ENCODE results near the gene ATP9B.

The ATP9B gene, protein sequence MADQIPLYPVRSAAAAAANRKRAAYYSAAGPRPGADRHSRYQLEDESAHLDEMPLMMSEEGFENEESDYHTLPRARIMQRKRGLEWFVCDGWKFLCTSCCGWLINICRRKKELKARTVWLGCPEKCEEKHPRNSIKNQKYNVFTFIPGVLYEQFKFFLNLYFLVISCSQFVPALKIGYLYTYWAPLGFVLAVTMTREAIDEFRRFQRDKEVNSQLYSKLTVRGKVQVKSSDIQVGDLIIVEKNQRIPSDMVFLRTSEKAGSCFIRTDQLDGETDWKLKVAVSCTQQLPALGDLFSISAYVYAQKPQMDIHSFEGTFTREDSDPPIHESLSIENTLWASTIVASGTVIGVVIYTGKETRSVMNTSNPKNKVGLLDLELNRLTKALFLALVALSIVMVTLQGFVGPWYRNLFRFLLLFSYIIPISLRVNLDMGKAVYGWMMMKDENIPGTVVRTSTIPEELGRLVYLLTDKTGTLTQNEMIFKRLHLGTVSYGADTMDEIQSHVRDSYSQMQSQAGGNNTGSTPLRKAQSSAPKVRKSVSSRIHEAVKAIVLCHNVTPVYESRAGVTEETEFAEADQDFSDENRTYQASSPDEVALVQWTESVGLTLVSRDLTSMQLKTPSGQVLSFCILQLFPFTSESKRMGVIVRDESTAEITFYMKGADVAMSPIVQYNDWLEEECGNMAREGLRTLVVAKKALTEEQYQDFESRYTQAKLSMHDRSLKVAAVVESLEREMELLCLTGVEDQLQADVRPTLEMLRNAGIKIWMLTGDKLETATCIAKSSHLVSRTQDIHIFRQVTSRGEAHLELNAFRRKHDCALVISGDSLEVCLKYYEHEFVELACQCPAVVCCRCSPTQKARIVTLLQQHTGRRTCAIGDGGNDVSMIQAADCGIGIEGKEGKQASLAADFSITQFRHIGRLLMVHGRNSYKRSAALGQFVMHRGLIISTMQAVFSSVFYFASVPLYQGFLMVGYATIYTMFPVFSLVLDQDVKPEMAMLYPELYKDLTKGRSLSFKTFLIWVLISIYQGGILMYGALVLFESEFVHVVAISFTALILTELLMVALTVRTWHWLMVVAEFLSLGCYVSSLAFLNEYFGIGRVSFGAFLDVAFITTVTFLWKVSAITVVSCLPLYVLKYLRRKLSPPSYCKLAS

DNA sequence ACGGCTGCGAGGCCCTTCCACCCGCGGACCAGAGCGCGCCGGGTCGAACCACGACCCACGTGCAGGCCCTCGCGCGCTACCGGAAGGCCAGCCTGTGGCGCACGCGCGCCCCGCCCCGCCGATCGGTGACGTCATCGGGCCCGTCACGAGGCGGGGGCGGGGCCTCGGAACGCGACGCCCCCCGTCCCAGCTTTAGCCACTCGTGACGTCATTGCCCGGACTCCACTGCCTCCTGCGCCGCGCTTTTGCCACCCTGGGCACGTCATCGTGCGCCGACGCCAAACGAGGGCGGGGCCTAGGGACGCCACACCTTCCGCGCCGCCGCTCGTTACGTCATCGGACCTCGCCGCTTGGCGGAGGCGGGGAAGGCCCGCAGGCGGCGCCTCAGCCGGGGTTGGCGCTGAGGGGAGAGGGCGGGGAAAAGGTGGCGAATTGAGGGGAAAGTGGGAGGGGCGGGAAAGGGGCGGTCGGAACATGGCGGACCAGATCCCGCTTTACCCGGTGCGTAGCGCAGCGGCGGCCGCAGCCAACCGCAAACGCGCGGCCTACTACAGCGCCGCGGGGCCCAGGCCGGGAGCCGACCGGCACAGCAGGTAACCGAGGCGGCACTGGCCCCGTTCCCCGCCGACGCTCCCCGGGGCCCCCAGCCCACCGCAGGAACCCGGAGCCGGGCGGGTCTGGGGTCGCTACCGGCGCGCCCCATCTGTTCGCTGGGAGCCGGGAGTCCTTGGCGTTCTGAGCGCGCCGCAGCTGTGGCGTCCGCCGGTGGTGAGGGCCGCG lies at the start of gene ATP9B:
Gene ATP9B, plus strand, starts transcription at position 458 of the 780 bp plus-strand sequence. Its CDS starts 17 bp downstream, at position 475.
- peak; percentile 92 for DNase-seq

DNA sequence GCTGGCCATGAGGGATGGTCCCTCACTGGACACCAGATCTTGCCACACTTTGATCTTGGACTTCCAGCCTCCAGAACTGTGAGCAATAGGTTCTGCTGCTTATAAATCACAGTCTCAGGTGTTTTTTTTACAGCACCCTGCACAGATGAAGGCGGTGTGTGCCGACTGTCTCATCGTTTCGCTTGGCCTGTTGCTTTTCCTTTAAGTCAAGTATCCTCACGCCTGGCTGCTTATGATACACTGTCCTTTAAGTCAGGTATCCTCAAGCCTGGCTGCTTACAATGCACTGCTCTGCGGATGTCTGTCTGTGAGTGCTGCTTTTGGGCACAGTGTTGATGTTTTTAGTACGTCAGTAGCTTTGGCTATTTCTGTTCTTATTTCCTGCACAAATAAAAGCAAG lies 49.3 kb upstream of the ATP9B start:
- no peak for DNase-seq

DNA sequence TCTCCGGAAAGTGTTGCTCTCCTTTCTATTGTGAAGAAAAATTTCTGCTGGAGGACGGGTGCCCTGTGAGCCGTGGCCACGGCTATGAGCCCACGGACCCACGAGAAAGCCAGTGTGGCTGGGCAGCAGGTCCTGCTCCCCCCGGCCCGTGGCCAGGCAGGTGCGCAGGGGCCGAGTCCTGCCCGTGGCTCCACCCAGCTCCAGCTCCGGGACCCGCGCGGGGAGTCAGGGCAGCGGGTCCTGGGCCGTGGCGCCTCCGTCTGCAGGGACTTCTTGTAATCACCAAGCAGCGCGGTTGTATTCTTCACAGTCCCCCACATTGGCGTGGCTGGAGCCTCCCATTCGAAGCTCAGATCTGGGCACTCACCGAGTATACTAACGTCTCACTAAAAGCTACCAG lies 46.6 kb upstream of the ATP9B start:
- no peak for DNase-seq

DNA sequence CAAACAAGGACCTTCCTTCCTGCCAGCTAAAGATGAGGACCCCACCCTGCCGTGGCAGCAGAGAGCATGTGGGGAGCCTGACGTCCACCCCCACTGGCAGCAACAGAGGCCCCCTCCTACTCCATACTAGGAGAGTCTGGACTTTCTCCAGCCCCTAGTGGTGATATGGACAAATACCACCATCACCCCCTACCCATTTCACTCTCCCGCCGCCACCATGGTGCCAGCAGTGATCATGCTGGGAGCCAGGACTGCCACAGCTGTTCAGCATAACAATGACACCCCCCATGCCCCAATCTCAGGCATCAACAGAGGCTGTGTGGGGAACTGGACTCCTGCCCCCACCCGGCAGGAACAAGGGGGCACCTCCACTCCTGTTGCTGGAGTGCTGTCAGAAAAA lies 42.7 kb upstream of the ATP9B start:
- no peak for DNase-seq

DNA sequence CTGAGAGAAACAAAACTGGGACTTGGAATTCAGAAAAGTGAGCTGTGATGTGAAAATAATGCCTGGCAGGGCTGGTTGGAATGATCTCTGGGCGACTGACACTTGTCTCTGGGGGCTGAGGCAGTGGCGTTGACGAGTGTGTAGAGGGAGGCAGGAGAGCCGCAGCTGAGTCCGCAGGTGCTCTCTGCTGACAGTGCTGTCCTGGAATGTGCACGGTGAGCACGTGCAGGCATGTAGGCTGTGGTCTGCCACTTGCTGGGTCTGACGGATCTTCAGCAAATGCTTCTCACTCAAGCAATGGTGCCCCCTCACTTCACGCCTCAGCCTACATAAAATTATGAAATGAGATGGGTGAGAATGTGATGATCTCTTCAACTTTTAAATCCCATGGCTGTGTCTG lies 38.5 kb upstream of the ATP9B start:
- no peak for DNase-seq

DNA sequence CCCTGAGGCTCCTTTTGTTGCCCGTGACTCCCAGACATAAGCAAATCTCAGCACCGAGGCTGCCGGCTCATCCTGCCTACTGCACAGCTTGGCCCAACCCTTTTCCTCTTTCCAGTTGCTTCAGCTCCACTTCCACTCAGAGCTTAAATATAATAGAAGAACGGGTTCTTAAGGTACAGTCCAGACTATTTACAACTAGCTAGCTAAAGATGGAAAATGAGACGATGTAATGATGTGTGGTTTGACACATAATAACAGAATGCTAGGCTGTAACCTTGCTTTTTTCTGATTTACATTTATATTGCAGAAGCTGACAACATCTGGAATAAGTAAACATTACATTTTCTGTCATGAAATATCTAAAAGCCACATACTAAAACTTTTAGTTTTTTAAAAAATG lies 26.9 kb upstream of the ATP9B start:
- DNase-seq: no peak

DNA sequence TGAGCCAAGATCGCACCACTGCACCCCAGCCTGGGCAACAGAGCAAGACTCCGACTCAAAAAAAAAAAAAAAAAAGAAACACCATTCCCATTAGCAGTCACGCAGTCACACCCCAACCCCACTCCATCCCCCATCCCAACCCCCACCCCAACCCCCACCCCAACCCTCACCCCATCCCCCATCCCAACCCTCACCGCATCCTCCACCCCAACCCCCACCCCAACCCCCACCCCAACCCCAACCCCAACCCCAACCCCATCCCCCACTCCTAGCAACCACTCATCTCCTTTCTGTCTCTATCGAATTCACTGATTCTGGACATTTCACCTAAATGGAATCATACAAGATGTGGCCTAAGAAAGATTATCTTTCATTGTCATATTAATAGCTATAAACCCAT lies 25.9 kb upstream of the ATP9B start:
- no peak for DNase-seq

DNA sequence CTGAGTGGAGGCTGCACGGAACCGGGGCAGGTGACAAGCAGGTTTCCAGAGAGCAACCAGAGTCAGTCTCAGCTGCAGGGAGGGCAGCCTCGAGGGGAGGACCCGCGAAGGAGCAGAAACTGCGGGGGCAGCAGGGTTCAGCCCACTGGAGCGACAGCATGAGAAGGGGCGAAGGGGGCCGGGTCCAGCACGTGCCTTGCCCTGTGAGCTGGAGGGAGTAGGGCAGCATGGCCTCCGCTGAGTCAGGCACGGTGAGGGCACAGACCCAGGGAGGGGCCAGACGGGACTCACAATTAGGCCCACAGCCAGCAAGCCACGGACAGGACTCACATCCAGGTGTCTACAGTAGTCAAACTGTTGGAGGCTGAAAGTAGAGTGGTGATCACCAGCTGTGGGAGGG lies 22.7 kb upstream of the ATP9B start:
- no peak for DNase-seq

DNA sequence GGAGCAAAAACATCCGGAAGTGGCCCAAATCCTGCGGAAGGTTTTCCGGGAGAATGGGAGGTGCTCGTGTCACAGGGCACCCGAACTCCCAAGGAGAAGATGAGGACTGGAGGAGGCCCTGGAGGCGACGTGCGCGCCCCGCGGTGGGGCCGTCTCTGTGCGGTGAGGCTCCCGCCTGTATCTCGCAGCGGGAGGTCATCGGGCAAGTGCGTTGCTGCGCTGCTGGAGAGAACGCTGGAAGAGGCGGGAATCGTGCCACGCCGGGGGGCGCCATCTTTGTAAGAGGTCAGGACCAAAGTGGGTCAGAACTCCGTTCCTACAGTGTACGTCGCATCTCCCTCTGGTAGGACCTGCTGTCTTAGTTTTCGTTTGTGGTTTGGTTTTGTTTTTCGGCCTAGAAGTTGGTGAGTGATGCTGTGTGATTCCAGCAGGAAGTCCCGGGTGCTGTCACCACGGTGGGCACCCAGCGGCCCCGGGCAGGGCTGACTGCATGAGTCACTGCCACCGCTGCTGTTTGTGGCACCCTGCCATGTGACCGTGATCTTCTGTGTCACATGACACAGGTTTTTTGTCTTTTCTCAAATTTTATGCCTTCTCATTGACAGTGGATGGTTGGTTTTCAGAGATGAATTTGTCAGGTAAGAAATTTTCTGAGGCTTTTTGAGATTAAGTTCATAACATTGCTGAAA lies 21.5 kb upstream of the ATP9B start:
- DNase-seq: no peak

DNA sequence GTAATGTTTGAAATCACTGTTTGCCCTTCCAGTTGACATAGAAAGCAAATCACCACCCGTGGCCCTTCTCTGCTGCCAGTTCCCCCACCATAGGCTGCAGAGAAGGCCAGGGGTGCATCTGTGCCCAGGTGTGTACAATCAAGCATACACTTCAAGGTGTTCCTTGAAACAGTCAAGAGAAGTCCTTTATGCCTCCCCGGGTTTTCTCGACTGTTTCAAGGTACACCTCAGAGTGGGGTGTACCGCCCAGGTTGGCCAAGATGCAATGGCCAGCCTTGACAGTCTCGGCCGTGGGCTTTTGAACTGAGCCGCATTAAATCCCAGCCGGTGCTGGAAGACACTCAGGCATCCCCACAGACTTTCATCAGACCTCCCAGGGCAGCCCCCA lies 21.0 kb upstream of the ATP9B start:
- DNase-seq: no peak

DNA sequence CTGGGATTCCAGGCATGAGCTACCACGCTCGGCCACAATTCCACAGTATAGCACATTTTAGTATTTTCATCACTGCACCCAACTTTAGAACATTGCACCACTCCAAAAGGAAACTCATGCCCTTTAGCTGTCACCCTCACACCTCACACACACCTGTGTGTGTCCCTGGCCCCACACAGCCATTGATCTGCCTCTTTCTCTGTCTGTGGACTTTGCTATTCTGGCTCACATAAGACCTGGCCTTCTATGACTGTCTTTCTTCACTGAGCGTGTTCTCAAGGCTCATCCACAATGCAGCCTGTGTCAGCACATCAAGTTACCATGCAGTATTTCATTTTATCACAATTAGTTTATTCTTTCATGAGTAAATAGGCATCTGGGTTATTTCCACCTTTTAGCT lies 19.7 kb upstream of the ATP9B start:
- no peak for DNase-seq

DNA sequence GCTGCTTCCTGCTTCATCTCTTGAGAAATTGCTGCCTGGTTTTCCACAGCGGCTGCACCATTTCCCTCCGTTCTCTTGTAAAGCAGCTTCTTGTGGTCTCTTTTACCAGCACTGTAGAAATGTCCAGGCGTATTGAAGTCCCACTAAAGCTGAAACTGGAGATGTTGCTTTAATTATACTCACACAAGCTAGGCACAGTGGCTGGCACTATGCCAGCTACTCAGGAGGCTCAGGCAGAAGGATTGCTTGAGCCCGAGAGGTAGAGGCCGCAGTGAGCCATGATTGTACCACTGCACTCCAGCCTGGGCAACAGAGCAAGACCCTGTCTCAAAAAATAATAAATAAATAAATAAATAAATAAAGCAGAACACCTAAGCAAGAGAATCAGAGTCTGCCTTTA lies 19.2 kb upstream of the ATP9B start:
- DNase-seq: no peak

DNA sequence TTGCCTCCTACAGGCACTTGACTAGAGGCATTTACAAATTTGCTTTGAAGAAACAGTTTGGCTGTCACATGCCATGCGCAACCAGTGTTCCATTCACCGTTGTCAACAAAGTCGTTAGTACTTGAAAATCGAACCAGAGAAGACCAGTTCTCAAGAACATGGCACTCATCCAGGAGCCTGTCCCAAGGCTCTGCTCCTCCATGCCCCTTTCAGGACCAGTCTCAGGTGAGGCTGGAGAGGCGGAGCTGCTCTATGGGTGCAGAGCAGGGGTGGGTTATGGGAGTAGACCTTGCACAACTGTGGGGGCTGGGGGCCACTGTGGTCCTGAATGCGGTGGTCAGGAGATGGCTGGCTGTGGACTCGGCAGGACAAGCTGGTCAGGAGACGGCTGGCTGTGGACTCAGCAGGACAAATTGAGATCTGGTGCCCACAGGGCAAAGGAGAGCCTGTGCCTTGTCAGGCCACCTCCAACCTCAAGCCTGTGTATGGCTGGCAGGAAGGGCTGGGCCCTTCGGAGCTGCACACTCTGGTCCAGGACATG lies 12.3 kb upstream of the ATP9B start:
- DNase-seq: peak; percentile 39

DNA sequence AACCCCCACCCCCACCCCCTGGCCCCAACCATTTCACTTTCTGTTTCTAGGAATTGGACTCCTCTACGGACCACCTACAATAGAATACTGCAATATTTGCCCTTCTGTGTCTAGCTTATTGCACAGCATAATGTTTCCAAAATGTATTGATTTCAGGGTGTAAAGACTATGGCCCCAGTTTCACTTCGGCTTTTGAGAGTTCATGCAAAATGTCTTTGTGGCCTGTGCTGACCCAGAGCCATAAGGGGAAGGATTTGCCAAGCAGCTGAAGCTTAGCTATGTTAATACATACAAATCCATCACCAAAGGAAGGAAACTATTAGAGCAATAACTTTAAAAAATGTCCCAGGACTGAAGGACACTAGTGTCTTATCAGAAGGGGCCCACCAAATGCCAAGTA lies 11.2 kb upstream of the ATP9B start:
- no peak for DNase-seq

DNA sequence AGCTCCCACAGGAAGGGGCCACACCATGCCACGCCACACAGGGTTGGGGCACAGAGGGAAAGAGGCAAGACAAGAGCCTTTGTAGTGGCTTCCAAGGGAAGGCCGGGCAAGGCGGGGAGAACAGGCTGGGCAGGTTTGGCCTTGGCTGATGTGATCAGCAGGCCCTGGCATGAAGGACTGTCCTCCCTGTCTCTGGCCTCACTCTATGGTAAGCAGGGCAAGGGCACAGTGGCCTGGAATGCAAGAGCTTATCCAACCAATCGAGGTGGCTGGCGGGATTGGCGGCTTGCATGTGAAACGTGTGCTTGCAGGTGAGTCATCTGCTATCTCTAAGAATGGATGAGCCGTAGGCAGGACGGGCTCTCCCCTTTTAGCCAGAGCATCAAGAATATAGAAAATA lies 6.4 kb upstream of the ATP9B start:
- no peak for DNase-seq

DNA sequence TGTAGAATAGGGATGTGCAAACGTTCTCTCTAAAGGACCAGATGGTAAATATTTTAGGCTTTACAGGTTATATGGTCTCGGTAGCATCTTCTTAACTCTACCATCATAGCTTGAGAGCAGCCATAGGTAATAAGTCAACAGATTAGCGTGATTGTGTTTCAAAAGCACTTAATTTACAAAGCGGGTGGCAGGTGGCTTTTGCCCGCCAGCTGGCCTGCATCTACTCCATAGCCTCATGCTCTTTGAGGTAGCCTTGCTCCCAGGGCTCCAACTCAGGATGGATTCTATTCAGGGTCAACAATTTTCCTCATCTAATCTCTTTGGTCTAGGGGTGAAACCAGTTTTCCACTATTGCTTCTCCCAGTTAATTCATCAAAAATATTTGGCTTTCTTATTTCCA lies 5.0 kb upstream of the ATP9B start:
- DNase-seq: no peak

DNA sequence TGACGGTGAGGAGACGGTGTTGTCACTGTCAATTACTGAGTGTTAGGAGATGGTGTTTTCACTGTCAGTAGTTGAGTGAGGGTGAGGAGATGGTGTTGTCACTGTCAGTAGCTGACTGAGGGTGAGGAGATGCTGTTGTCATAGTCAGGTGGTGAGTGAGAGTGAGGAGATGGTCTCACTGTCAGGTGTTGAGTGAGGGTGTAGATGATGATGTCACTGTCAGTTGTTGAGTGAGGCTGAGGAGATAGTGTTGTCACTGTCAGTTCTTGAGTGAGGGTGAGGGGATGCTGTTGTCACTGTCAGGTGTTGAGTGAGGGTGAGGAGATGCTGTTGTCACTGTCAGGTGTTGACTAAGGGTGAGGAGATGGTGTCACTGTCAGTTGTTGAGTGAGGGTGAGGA lies 3.4 kb upstream of the ATP9B start:
- no peak for DNase-seq

DNA sequence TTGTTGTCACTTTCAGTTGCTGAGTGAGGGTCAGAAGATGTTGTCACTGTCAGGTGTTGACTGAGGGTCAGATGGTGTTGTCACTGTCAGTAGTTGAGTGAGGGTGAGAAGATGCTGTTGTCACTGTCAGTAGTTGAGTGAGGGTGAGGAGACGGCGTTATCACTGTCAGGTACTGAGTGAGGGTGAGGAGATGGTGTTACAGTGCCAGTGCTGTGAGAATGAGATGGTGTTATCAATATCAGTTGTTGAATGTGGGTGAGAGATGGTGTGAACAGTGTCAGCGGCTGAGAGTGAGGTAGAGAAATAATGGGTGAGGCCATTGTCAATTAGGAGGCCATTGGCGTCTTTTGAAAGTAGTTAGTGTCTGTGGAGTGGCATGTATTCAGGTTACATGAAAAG lies 1.6 kb upstream of the ATP9B start:
- no peak for DNase-seq

DNA sequence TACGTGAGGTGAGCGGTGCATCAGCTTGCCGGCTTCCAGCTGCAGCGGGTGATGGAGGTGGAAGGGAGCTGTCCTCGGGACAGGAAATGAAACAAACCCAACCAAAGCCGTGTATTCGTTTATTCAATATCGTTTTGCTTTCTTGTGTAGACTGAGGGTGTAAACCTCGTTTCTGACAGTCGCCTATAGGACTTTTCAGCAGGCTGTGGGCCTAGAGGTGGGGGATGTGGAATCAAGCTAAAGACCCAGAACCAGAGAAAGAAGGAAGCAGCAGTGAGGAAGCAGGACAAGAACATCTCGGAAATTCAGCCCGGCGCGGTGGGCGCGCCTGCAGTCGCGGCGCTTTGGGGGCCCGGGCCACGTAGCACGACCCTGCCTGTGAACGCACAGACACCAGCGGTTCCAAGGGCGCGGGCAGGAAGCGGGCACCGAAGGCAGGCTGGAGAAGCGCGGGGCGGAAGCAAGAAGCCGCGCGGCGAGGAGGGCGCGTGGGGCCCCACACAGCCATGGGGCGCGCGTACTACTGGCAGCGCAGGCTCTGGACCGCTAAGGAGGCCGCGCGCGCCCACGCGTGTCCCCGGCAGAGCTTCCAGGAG lies 755 bp upstream of the ATP9B start:
- no peak for DNase-seq

DNA sequence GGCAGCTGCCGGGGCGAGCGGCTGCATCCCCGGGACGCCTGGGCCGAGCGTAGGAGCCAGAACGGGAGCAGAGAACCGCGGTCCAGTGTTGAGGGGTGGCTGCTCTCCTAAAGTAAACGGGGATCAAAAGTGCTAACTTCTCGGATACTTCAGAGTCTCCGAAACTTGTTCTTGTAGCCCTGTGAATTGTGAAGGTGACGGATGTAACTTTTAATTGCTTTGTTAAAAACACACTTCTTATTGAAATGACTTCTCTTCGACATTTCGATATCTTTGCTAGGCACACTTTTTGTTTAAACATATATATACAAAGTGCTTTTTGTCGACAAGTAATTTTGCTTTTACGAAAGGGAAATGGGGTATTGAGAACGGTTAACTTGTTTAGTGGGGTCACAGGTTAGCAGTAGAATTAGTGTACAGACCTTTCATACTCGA lies 540 bp downstream of the ATP9B start:
- DNase-seq: no peak

DNA sequence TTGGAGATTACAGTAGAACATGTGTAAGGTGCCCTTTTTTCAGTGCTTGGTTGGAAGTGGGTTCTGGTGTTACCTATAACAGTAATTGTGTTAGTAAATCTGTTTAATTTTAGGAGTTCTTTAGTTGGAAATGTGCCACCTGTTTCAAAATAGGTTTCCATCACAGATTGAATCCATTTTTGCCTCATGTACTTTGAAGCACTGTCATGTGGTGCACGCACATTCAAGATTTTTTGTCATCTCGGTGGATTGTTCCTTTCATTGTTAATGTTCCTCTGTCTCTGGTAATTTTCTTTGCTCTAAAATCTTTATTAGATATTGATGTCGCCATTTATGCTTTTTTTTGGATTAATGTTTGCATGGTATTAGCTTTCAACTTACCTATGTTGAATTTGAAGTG lies 1.3 kb downstream of the ATP9B start:
- no peak for DNase-seq

DNA sequence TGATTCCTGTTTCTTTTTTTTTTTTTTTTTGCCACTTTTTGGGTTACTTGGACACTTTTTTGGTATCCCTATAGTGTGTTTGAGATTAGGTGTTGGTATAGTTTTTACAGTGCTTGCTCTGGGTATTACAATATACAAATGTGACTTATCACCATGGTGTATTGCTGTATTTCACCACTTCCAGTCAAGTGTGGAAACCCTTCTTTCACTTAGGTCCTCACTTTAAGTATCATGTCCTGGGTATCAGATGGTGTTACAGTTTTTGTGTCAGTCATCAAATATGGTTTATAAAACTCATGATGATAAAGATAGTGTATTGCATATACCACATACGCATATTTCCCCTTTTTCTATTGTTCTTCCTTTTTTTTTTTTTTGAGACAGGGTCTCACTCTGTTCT lies 1.8 kb downstream of the ATP9B start:
- no peak for DNase-seq

All from DMS79 (cell line).